ENCODE measurements around the gene BEND6. TPM values are rescaled to one million over a fixed set of nuclear protein-coding genes. Genes with fewer than 3 reads are reported as not detected.

The BEND6 gene
- total RNA-seq, 4 donors from 2014 or later: 0.98 to 1.8 (median 1.5) TPM; not detected in 1

DNA sequence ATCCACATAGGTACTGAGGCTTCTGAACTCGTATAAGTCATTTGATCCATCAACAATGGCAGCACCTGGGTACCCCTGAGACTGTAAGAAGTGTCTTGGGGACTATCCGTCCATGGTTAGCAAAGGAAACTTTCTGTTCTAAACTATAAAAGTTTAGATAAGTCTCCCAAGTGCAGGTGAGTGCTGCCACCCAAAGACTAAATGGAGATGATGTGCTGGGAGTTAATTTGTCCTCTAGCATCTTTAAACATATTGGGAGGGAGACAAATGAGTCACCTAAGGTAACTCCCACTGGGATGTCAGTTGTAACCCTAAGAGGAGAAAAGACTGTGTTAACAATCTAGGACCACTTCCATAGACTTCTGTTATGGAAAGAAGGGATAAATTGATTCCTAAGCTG lies 6.2 kb downstream of the BEND6 start:
- TF ChIP-seq, protein P1, sequence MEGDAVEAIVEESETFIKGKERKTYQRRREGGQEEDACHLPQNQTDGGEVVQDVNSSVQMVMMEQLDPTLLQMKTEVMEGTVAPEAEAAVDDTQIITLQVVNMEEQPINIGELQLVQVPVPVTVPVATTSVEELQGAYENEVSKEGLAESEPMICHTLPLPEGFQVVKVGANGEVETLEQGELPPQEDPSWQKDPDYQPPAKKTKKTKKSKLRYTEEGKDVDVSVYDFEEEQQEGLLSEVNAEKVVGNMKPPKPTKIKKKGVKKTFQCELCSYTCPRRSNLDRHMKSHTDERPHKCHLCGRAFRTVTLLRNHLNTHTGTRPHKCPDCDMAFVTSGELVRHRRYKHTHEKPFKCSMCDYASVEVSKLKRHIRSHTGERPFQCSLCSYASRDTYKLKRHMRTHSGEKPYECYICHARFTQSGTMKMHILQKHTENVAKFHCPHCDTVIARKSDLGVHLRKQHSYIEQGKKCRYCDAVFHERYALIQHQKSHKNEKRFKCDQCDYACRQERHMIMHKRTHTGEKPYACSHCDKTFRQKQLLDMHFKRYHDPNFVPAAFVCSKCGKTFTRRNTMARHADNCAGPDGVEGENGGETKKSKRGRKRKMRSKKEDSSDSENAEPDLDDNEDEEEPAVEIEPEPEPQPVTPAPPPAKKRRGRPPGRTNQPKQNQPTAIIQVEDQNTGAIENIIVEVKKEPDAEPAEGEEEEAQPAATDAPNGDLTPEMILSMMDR (IDR thresholded peaks at IDR 0.05; ENCODE audit: low read depth): no peak

DNA sequence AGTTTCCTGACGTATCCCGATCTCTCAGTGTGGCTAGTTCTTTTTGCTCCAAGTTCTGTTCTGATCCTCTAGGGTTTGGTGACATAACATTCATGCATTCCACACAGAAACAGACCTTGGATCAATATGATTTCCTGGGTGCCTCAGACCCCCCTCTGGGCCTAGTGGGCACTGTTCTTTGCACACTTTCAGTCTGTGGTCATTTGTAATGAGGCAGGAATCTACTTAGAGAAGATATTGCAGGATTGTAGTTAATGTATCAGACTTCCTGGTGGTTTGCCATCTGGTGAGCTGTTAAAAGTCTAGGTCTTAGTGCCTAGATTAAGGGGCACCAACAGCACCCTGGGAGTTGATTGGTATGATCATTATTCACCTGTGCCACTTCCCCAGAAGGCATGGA lies 7.5 kb downstream of the BEND6 start:
- TF ChIP-seq, protein P1 (IDR thresholded peaks at IDR 0.05; ENCODE audit: low read depth): no peak

DNA sequence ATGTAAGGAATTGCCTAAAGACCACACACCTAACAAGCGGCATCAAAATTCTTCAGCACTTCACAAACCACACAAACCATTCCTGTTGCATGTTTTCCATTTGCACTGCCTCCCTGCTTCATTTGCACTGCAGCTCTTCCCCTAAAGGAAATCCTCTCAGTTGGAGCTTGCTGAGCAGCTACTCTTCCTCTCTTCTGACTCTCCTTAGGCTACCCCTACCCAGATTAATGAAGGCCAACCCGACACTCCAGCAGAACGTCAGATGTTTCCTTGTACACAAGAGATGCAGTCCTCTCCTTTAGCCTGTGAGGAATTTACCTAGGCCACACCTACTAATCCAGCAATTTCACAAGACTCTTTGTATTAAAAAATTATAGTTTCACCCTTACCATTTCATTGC lies 8.1 kb downstream of the BEND6 start:
- TF ChIP-seq, protein P1 (IDR thresholded peaks at IDR 0.05; ENCODE audit: low read depth): no peak

DNA sequence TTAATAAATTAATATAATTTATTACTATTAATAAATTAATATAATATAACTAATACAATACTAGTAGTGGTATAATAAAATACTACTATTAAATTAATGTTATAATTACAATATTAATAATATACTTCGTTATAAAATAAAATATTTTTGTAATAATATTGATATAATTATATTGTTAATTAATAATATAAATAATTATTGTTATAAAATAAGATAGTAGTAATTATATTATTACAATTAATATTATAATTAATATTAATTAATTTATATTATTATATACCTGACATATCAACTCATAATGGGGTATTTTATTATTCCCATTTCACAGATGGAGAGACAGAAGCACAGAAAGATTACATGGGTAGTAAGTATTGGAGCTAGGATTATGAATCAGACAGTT lies 8.9 kb downstream of the BEND6 start:
- TF ChIP-seq, protein P1 (IDR thresholded peaks at IDR 0.05; ENCODE audit: low read depth): no peak

DNA sequence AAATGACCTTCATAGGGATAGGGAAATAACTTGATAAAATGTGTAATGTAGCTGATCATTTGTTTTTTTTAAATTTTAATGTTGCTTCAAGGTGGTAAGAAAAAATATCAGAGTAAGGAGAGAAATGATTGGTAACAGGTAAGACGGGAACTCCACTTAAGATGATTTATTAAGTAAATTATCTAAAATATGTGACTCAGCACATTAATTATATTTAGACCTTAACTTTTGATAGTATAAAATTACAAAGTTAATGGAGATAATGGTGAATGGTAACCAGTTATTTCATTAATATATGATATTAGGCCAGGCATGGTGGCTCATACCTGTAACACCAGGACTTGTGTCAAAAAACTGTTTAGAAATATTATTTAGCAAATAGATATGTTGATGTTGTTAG lies 10.2 kb downstream of the BEND6 start:
- TF ChIP-seq, protein P1 (IDR thresholded peaks at IDR 0.05; ENCODE audit: low read depth): no peak

DNA sequence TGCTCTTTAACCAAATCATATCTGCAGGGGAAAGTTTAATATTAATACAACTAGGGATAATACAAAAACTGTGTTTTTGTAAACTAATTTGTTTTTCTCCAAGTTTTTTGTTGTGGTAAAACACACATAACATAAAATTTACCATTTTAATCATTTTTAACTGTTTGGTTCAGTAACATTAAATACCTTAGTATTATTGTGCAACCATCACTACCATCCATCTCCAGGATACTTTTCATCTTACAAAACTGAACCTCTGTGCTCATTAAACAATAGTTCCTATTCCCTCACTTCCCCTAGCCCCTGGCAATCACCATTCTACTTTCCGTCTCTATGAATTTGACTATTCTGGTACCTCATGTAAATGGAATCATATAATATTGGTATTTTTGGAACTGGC lies 15.9 kb downstream of the BEND6 start:
- TF ChIP-seq, protein P1 (IDR thresholded peaks at IDR 0.05; ENCODE audit: low read depth): no peak

DNA sequence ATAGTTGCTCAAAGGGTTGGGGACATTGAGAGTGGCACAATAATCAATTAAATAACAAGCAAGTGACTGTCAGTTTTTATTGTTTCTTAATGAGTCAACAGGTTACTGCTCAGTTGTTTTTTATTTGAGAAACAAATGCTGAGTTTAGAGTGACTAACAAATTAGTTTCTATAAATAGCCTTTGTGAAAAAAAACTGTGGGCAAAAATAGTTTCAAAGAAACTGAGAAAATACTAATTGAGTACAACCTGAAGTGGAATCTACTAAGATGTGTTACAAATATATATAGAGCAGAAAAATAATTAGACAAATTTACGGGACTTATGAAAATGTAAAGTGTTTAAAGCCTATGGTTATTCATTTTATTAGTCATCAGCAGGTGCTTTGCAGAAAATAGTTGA lies 22.3 kb downstream of the BEND6 start:
- TF ChIP-seq, protein P1 (IDR thresholded peaks at IDR 0.05; ENCODE audit: low read depth): no peak

Data from subcutaneous adipose tissue (tissue), 4 donors.